Measurements from ENCODE around the gene GOLGA6L10. TPM values are rescaled to one million over a fixed set of nuclear protein-coding genes. Genes with fewer than 3 reads are reported as not detected.

The GOLGA6L10 gene
- polyA plus RNA-seq, 2 of the 4 experiments (the other 2 are of a cell fraction) = 0.84 to 0.98 TPM

DNA sequence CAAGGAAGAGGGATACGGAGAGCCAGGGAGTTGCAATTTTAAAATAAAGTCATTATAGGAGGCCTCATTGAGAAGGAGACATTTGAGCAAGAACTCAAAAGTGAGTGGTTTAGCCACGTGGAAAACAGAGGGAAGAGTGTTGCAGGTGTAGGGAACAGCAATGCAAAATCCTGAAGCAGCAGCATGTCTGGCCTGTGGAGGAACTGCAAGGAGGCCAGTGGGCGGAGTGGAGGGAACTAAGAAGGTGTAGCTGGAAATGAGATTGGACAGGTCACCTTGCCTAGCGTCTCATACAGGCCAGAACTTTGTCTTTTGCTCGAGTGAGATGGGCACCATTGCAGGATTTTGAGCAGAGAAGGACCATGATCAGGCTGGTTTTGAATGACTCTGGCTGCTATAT, 51.7 kb downstream of the GOLGA6L10 start:
- WGBS (ENCODE audit: missing lambda C conversion rate) = 51% methylated on average over 5 of the region's 5 CpGs
- FAIRE-seq = no peak
- TF ChIP-seq, protein P1, sequence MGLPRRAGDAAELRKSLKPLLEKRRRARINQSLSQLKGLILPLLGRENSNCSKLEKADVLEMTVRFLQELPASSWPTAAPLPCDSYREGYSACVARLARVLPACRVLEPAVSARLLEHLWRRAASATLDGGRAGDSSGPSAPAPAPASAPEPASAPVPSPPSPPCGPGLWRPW (IDR thresholded peaks at IDR 0.05) = no peak
- TF ChIP-seq CHD4 (IDR thresholded peaks at IDR 0.05; ENCODE audit: borderline replicate concordance) (no peak), SREBF2 (IDR thresholded peaks at IDR 0.05) (no peak), SMC3 (IDR thresholded peaks at IDR 0.05) (no peak), NR3C1 (IDR thresholded peaks at IDR 0.05) (no peak), HEYL (CRISPR knock-in tag; IDR thresholded peaks at IDR 0.05) (no peak), RNF2 (IDR thresholded peaks at IDR 0.05; ENCODE audit: borderline replicate concordance, low read depth) (no peak), POLR2AphosphoS2 (conservative IDR thresholded peaks at IDR 0.05; ENCODE audit: low read length) (no peak)
- TF ChIP-seq, protein P2, sequence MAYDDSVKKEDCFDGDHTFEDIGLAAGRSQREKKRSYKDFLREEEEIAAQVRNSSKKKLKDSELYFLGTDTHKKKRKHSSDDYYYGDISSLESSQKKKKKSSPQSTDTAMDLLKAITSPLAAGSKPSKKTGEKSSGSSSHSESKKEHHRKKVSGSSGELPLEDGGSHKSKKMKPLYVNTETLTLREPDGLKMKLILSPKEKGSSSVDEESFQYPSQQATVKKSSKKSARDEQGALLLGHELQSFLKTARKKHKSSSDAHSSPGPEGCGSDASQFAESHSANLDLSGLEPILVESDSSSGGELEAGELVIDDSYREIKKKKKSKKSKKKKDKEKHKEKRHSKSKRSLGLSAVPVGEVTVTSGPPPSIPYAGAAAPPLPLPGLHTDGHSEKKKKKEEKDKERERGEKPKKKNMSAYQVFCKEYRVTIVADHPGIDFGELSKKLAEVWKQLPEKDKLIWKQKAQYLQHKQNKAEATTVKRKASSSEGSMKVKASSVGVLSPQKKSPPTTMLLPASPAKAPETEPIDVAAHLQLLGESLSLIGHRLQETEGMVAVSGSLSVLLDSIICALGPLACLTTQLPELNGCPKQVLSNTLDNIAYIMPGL (CRISPR knock-in tag; IDR thresholded peaks at IDR 0.05; ENCODE audit: borderline replicate concordance) = no peak
- Histone ChIP-seq H3K4me3 (no peak overlapping the region), H3K9me3 (no peaks in the 10 kb centered on the region), H3K27ac (no peak overlapping the region), H3K4me2 (no peak overlapping the region), H3K4me1 (no peaks in the 10 kb centered on the region)
- ChIA-PET CTCF (no interaction called here), POLR2A (no interaction called here)
- DNase-seq (ENCODE audit: low read depth in 1 of 2, low spot score in 1 of 2) = peak in 1 of 2 experiments; percentile 16
- ATAC-seq = peak; percentile 26 to 40; a peak in 3 of 6 replicates

DNA sequence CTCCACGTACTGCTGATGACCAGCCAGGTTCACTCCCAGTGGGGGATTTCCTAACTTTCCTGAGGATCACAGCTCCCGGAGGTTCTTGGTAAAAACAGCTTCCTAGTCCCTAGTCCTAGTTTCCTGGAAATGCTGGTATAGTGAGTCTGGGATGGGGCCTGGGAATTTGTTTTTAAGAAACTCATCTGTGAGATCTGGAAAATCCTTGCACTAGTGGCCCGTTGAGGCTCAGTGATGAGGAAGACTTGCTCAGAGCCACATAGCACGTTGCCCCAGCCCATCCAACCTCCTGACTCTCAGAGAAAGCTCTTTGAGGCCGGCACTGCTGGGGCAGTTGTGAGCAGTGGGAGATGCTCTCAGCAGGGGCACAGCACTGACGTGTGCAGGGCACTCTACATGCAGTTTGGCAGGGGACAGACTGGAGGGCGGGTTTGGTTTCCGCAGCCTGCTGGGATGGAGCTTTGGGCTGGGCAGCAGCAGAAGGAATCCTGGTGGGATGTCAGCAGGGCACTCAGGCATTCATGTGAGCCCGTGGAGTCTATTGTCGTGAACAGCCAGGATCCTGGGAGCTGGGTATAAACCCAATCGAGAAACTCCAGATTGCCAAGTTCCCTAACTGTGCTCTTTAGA, 55.1 kb downstream of the GOLGA6L10 start:
- no peak for DNase-seq (ENCODE audit: low read depth in 1 of 2, low spot score in 1 of 2)
- Histone ChIP-seq H3K4me1 (no peaks in the 10 kb centered on the region), H3K27ac (no peak overlapping the region), H3K4me3 (no peak overlapping the region), H3K9me3 (no peaks in the 10 kb centered on the region), H3K4me2 (no peak overlapping the region)
- 46% methylated on average over 11 of the region's 11 CpGs for WGBS (ENCODE audit: missing lambda C conversion rate)
- POLR2A ChIA-PET = no interaction called here
- ATAC-seq = peak; percentile 34 to 37; a peak in 2 of 6 replicates
- CTCF ChIA-PET = interaction anchor here (1.1 to 2.1 kb wide), 2 partner anchors 10 to 1758 kb away, joined by 3 to 5 read pairs; no protein-coding TSS in a partner anchor
- no peak for FAIRE-seq
- TF ChIP-seq NFE2L2 (conservative IDR thresholded peaks at IDR 0.05; ENCODE audit: low read length) (no peak), TFCP2L1 (CRISPR knock-in tag; IDR thresholded peaks at IDR 0.05) (no peak), KDM5A (IDR thresholded peaks at IDR 0.05) (no peak), NPAS2 (CRISPR knock-in tag; IDR thresholded peaks at IDR 0.05; ENCODE audit: borderline replicate concordance) (no peak)
- TF ChIP-seq, protein P3, sequence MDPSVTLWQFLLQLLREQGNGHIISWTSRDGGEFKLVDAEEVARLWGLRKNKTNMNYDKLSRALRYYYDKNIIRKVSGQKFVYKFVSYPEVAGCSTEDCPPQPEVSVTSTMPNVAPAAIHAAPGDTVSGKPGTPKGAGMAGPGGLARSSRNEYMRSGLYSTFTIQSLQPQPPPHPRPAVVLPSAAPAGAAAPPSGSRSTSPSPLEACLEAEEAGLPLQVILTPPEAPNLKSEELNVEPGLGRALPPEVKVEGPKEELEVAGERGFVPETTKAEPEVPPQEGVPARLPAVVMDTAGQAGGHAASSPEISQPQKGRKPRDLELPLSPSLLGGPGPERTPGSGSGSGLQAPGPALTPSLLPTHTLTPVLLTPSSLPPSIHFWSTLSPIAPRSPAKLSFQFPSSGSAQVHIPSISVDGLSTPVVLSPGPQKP (IDR thresholded peaks at IDR 0.05; ENCODE audit: low read depth, low read length) = no peak

DNA sequence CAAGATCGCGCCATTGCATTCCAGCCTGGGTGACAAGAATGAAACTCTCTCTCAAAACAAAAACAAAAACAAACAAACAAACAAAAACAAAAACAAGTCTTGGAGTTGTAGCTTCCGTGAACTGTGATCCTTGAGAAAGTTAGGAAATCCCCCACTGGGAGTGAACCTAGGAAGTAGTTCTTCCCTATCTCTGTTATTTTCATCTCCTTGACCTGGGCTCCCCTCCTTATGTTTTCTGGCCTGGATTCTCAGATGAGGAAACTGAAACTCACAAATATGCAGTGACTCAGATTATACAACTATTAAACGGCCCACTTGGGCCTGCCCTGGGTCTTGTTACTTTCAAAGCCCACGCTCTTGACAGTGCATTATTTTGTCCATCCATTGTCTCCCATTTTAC, 57.0 kb downstream of the GOLGA6L10 start:
- Histone ChIP-seq H3K4me2 (no peak overlapping the region), H3K4me1 (no peaks in the 10 kb centered on the region), H3K9me3 (no peaks in the 10 kb centered on the region), H3K27ac (no peak overlapping the region), H3K4me3 (no peak overlapping the region)
- FAIRE-seq = no peak
- ATAC-seq = no peak
- TF ChIP-seq, protein P4, sequence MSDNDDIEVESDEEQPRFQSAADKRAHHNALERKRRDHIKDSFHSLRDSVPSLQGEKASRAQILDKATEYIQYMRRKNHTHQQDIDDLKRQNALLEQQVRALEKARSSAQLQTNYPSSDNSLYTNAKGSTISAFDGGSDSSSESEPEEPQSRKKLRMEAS (IDR thresholded peaks at IDR 0.05) = no peak
- no peak for TF ChIP-seq EP300 (IDR thresholded peaks at IDR 0.05)
- 73% methylated on average over 5 of the region's 5 CpGs for WGBS (ENCODE audit: missing lambda C conversion rate)
- ChIA-PET POLR2A (no interaction called here), CTCF (no interaction called here)
- no peak for DNase-seq (ENCODE audit: low read depth in 1 of 2, low spot score in 1 of 2)

Other genes starting within 250 kb of the GOLGA6L10 start
- gene EFL1, start 86.7 kb downstream of the GOLGA6L10 start, polyA plus RNA-seq (2011; rRNA removed) = 42.3 and 42.5 TPM in 2 replicates
- gene EFL1, start 86.7 kb downstream of the GOLGA6L10 start, polyA plus RNA-seq (2017; fragmentation: RNase III; extraction: RNeasy Plus Mini Kit Qiagen cat#74134 plus additional on column Dnase treatment) = 19.4 to 21.2 TPM (median 20.0 TPM) in 3 replicates
- gene SAXO2, start 86.7 kb downstream of the GOLGA6L10 start, polyA plus RNA-seq (2011; rRNA removed) = 1.1 and 4.5 TPM in 2 replicates
- gene SAXO2, start 86.7 kb downstream of the GOLGA6L10 start, polyA plus RNA-seq (2017; fragmentation: RNase III; extraction: RNeasy Plus Mini Kit Qiagen cat#74134 plus additional on column Dnase treatment) = 1.8 to 2.5 TPM (median 2.2 TPM) in 3 replicates
- gene GOLGA6L9, start 80.3 kb upstream of the GOLGA6L10 start, polyA plus RNA-seq (2011; rRNA removed) = 4.7 and 6.3 TPM in 2 replicates
- gene GOLGA6L9, start 80.3 kb upstream of the GOLGA6L10 start, polyA plus RNA-seq (2017; fragmentation: RNase III; extraction: RNeasy Plus Mini Kit Qiagen cat#74134 plus additional on column Dnase treatment) = 3.9 to 4.8 TPM (median 4.4 TPM) in 3 replicates
- gene RPS17, start 191.0 kb upstream of the GOLGA6L10 start, polyA plus RNA-seq (2011; rRNA removed) = 5,298 and 6,127 TPM in 2 replicates
- 7,823 to 9,455 TPM (median 8,061 TPM) in 3 replicates for gene RPS17, start 191.0 kb upstream of the GOLGA6L10 start, polyA plus RNA-seq (2017; fragmentation: RNase III; extraction: RNeasy Plus Mini Kit Qiagen cat#74134 plus additional on column Dnase treatment)